ENCODE data around the gene RAB31. TPM values are rescaled to one million over a fixed set of nuclear protein-coding genes. Genes with fewer than 3 reads are reported as not detected.
A peak's percentile ranks its signal among the peaks of the same experiment; 100 is the strongest.

The RAB31 gene
- total and polyA plus RNA-seq, 2 of the 13 experiments (the other 11 are each of a cell fraction or from before 2014, with no cell fraction given) = 1.1 to 1.7 TPM

DNA sequence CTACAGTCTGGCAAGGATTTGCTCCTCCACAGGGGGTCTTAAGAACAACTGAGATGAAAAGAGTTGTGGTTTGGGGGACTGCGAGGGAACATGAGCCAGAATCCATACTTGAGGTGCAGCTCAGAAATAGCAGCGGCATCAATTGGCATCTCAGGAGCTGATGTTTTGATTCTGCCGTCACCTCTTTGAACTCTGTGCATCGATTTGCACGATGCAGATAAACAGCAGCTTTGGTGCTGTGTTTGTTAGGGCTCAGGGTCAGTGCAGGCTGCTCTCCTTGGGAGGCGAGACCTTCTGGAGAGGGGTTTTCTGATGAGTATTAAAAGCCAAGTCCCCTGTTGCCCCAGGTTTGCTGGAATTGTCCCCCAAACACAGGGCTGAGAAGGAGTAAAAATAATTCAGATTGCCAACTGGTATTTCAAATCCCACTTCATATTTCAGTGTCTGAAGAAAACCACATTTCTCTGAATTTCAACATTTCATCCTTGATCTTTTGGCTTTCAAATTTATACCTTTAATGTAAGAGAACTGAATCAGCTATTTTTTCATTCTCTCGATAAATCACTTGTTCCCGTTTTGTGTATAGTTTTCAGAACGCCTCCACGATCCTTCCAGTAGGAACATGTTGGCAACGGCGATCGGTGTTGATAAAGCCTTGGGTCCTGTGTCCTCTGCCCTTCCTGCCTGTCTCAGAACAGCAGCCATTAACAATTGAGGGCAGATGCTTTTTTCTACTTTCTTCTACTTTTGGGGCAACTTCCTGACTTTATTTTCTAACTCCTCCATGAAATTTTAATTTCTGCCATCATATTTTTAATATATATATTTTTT is 65.0 kb downstream of the RAB31 start (continued):
- no peak for TF ChIP-seq ZBTB1 (CRISPR knock-in tag; IDR thresholded peaks at IDR 0.05; ENCODE audit: borderline replicate concordance)
- TF ChIP-seq SALL1 (CRISPR knock-in tag; IDR thresholded peaks at IDR 0.05) = peak; percentile 57; the same call in 1 of the 2 replicates
- TF ChIP-seq, protein P1, sequence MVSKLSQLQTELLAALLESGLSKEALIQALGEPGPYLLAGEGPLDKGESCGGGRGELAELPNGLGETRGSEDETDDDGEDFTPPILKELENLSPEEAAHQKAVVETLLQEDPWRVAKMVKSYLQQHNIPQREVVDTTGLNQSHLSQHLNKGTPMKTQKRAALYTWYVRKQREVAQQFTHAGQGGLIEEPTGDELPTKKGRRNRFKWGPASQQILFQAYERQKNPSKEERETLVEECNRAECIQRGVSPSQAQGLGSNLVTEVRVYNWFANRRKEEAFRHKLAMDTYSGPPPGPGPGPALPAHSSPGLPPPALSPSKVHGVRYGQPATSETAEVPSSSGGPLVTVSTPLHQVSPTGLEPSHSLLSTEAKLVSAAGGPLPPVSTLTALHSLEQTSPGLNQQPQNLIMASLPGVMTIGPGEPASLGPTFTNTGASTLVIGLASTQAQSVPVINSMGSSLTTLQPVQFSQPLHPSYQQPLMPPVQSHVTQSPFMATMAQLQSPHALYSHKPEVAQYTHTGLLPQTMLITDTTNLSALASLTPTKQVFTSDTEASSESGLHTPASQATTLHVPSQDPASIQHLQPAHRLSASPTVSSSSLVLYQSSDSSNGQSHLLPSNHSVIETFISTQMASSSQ (IDR thresholded peaks at IDR 0.05; ENCODE audit: low read depth) = no peak
- TF ChIP-seq, protein P1 (CRISPR knock-in tag; IDR thresholded peaks at IDR 0.05; ENCODE audit: borderline replicate concordance) = no peak
- TF ChIP-seq ZNF839 (CRISPR knock-in tag; IDR thresholded peaks at IDR 0.05; ENCODE audit: borderline replicate concordance) = no peak
- no peak for TF ChIP-seq HNF4G (IDR thresholded peaks at IDR 0.05; ENCODE audit: borderline replicate concordance, low read depth, low read length)
- TF ChIP-seq HNF4G (CRISPR knock-in tag; IDR thresholded peaks at IDR 0.05; ENCODE audit: borderline replicate concordance, low read depth) = no peak
- TF ChIP-seq, protein P2, sequence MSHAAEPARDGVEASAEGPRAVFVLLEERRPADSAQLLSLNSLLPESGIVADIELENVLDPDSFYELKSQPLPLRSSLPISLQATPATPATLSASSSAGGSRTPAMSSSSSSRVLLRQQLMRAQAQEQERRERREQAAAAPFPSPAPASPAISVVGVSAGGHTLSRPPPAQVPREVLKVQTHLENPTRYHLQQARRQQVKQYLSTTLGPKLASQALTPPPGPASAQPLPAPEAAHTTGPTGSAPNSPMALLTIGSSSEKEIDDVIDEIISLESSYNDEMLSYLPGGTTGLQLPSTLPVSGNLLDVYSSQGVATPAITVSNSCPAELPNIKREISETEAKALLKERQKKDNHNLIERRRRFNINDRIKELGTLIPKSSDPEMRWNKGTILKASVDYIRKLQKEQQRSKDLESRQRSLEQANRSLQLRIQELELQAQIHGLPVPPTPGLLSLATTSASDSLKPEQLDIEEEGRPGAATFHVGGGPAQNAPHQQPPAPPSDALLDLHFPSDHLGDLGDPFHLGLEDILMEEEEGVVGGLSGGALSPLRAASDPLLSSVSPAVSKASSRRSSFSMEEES (CRISPR knock-in tag; IDR thresholded peaks at IDR 0.05) = no peak
- TF ChIP-seq ZNF672 (CRISPR knock-in tag; IDR thresholded peaks at IDR 0.05) = no peak
- peak; percentile 78 for TF ChIP-seq ONECUT2 (CRISPR knock-in tag; IDR thresholded peaks at IDR 0.05)
- TF ChIP-seq, protein P3, sequence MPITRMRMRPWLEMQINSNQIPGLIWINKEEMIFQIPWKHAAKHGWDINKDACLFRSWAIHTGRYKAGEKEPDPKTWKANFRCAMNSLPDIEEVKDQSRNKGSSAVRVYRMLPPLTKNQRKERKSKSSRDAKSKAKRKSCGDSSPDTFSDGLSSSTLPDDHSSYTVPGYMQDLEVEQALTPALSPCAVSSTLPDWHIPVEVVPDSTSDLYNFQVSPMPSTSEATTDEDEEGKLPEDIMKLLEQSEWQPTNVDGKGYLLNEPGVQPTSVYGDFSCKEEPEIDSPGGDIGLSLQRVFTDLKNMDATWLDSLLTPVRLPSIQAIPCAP (CRISPR knock-in tag; IDR thresholded peaks at IDR 0.05; ENCODE audit: low read depth) = no peak
- TF ChIP-seq ZZZ3 (CRISPR knock-in tag; IDR thresholded peaks at IDR 0.05; ENCODE audit: borderline replicate concordance) = no peak
- TF ChIP-seq, protein P4, sequence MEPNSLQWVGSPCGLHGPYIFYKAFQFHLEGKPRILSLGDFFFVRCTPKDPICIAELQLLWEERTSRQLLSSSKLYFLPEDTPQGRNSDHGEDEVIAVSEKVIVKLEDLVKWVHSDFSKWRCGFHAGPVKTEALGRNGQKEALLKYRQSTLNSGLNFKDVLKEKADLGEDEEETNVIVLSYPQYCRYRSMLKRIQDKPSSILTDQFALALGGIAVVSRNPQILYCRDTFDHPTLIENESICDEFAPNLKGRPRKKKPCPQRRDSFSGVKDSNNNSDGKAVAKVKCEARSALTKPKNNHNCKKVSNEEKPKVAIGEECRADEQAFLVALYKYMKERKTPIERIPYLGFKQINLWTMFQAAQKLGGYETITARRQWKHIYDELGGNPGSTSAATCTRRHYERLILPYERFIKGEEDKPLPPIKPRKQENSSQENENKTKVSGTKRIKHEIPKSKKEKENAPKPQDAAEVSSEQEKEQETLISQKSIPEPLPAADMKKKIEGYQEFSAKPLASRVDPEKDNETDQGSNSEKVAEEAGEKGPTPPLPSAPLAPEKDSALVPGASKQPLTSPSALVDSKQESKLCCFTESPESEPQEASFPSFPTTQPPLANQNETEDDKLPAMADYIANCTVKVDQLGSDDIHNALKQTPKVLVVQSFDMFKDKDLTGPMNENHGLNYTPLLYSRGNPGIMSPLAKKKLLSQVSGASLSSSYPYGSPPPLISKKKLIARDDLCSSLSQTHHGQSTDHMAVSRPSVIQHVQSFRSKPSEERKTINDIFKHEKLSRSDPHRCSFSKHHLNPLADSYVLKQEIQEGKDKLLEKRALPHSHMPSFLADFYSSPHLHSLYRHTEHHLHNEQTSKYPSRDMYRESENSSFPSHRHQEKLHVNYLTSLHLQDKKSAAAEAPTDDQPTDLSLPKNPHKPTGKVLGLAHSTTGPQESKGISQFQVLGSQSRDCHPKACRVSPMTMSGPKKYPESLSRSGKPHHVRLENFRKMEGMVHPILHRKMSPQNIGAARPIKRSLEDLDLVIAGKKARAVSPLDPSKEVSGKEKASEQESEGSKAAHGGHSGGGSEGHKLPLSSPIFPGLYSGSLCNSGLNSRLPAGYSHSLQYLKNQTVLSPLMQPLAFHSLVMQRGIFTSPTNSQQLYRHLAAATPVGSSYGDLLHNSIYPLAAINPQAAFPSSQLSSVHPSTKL (CRISPR knock-in tag; IDR thresholded peaks at IDR 0.05) = peak; percentile 44; the same call in 1 of the 2 replicates
- TF ChIP-seq FOXK1 (CRISPR knock-in tag; IDR thresholded peaks at IDR 0.05; ENCODE audit: borderline replicate concordance, low read depth) = peak; percentile 58; the same call in 1 of the 2 replicates
- no peak for TF ChIP-seq EEA1 (CRISPR knock-in tag; IDR thresholded peaks at IDR 0.05; ENCODE audit: borderline replicate concordance)
- TF ChIP-seq, protein P5, sequence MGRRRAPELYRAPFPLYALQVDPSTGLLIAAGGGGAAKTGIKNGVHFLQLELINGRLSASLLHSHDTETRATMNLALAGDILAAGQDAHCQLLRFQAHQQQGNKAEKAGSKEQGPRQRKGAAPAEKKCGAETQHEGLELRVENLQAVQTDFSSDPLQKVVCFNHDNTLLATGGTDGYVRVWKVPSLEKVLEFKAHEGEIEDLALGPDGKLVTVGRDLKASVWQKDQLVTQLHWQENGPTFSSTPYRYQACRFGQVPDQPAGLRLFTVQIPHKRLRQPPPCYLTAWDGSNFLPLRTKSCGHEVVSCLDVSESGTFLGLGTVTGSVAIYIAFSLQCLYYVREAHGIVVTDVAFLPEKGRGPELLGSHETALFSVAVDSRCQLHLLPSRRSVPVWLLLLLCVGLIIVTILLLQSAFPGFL (CRISPR knock-in tag; IDR thresholded peaks at IDR 0.05) = no peak
- peak; percentile 23; the same call in 1 of the 2 replicates for TF ChIP-seq ZNF331 (CRISPR knock-in tag; IDR thresholded peaks at IDR 0.05)
